CD4-positive, alpha-beta T cell treated with Interleukin-15 for 4 hours (primary cell): ENCODE data around the gene VWA8.

Source experiments
- DNase-seq: peaks from one replicate; pipeline ENCODE4 v3.0.0-alpha.2; 2020; ENCODE audit warnings: low spot score

The VWA8 gene

DNA sequence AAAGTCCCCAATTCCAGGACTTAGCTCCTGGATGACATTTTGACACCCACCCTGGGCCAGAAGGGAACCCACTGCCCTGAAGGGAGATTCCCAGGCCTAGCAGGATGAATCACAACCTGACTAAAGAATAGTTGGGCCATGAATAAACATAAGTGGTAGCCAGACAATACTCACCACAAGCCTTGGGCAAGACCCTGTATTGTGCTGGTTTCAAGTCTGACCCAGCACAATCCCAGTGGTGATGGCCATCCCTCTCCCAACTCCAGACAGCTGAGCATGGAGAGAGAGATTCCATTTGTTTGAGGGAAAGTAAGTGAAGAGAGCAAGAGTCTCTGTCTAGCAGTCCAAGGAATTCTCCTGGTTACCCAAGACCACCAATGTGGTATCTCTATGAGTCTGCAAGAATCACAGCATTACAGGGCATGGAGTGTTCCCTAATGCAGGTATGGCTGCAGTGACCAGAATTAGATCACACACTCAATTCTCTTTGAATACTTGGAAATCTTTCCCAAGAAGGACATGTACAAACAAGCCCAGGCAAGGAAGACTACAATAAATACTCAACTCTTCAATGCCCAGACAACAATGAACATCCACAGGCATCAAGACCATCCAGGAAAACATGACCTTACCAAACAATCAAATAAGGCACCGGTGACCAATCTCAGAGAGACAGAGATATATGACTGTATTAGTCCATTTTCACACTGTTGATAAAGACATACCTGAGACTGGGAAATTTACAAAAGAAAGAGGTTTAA lies 158.0 kb downstream of the VWA8 start:
- no peak for DNase-seq

- no peak for DNase-seq
Measured at GRCh38 chr13:41802043-41802683, 158.7 kb downstream of the VWA8 start.

DNA sequence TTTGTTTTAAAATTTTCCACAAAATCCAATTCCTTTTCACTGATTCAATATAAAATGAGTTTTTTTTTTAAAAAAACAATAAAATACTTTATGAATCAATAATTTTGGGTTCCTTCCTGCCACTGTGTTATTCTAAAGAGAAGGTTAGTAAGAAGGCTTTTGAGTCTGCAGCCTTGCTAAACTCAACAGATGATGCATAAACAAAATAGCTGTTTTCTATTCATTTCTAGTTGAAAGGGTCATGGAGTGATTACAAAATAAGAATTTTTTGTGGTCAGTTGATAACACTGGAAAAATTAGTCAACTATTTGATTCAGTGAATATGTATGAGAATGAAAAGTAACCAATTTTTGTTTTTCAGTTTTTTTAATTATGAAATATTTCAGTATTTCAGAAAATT lies 169.9 kb downstream of the VWA8 start:
- no peak for DNase-seq

- no peak for DNase-seq
Measured at GRCh38 chr13:41788552-41788951, 172.4 kb downstream of the VWA8 start.

DNA sequence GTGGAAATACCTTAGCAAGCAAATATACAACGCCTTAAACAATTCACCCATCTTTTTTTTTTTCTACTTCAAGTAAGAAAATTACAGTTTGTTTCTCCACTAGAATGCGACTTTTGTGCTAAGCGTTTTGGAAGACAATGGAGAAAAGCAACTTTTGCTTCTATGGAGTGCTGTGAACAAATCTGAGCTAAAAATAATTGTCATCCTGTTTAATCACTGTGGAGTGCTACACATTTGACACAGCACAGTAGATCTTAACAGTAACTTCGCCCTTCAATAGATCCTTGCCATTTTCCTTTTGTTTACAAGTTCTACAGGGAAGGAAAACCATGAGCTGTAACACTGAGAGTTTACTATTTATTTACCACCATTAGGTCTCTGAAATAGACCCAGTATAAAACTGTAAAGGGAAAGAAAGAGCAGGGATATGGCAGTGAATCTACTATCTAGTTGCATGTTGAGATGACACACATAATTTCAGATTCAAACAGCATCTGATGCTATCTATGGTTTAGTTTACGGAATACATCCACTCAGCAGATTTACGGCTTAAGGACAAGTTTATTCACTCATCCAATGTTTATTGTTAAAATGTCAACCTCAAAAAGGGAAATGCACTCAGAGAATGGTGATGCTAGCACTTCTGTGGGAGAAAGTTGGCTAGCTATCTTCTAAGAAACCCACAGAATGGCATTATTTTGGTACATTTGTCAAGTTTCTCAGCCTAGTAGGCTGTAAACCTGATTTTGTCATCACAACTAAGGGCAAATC lies 175.3 kb downstream of the VWA8 start:
- DNase-seq: no peak

DNA sequence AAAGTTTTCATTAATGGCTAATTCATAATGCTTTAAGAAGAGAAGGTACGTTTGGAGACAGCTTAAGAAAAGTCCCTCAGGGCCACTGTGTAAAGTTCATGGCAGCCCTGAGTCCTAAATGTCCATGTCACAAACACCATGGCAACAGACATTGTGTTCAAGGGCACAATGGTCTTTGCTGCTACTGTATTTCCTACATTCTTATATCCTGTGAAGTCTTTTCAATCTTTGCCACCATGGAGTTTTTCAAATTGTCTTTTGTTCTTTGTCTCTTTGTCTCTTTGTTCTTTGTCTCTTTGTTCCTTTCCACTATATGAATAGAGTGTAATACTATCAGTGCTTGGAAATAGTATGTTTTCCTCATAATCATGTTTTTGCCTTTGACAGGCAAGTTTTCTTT lies 178.8 kb downstream of the VWA8 start:
- DNase-seq: no peak

- DNase-seq: no peak
Measured at GRCh38 chr13:41780715-41781706, 179.9 kb downstream of the VWA8 start.

DNA sequence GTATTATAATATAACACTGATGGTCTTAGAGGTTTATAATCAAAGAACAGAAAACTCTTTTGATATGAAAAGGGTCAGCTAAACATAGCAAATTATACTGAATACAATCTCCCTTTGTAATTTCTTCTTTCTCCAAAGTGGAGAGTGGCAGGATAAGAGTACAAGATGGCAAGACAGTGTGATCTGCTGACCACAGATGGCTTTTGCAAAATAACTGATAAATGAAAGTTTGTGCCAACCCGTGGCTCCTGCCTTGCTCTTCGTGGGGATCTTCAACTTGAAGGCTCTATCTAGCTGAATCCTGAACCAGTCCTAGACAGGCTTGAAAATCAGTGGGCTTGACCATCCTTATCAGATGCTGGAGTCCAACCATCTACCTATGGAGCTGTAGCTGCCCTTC lies 185.7 kb downstream of the VWA8 start:
- no peak for DNase-seq

DNA sequence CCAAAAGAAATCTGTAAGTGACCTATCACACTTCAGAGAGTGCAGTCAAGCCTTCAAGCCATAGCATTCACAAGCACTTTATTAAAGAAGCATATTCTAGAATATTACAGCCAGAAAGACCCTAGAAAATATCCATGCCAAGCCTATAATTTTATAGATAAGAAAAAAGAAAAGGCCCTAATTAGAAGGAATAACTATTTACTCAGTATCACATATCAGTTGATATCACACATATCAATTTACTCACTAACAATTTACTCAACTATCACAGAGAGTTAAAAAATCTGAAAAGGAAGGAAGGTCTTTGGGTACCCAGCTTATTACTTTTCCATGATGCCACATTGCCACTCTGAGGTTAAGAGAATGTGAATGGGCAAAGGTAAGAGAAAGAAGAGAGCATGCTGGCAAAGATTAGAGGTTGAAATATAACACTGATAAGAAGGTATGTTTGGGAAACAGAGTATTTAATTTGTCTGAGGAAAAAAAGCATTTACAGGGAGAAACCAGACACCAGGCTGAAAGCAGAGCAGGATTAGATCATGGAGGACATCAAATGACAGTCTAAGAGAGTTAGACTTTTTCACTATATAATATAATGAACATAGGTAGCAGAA lies 186.2 kb downstream of the VWA8 start:
- DNase-seq: no peak

GRCh38 chr13:41767801-41768200 lies 193.1 kb downstream of the VWA8 start:
- DNase-seq: no peak

- DNase-seq: no peak
Measured at GRCh38 chr13:41766439-41766838, 194.5 kb downstream of the VWA8 start.

DNA sequence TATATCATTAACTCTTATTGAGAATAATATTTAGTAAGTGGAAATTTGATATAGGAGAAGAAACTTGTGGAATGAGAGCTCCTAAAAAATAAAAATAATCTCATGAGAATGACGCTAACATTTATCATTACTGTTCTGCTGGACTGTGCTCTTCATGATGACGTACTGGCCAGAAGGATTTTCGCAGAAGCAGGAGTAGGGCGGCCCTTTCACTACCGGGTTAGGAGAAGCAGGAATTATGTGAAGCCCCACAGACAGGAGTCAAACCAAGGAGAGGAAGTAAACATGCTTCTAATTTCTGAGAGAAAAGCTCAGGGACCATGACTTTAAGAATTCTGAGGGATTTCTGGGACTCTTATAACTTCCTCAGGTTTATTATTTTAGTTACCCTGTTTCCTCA lies 195.1 kb downstream of the VWA8 start:
- DNase-seq: no peak

GRCh38 chr13:41765020-41765419 lies 195.9 kb downstream of the VWA8 start:
- no peak for DNase-seq

DNA sequence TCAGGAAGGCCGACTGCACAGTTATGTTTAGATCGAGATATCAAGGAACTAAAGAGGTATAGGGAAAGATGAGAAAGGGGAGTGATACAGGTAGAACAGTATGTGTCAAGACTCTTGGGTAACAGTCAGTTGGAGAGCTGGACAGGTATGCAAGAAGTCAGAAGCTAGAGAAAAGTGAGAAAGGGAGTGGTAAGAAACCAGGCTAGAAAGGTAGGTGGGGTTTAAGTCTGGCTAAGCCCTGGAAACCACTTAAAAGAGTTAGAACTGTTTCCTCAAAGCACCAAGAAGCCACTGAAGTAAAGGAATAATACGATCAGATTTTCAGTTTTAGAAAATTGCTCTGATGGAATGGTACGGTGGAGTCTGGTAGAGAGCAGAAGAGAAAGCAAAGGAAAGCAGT lies 196.4 kb downstream of the VWA8 start:
- DNase-seq: no peak

GRCh38 chr13:41763782-41764181 lies 197.1 kb downstream of the VWA8 start:
- no peak for DNase-seq

DNA sequence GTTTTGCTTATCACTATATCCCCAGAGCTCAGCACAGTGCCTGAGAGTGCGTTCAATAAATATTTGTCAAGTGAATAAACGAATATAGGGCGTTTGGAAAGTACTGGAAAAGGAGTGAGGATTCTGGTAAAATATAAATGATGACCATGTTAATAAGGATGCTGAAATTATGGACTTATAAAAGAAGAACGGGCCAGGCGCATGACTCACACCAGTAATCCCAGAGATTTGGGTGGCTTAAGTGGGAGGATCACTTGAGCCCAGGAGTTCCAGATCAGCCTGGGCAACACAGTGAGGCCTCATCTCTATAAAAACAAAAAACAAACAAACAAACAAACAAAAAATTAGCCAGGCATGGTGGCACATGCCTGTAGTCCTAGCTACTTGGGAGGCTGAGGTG lies 198.1 kb downstream of the VWA8 start:
- no peak for DNase-seq

- DNase-seq: no peak
Measured at GRCh38 chr13:41756198-41756880, 204.6 kb downstream of the VWA8 start.

DNA sequence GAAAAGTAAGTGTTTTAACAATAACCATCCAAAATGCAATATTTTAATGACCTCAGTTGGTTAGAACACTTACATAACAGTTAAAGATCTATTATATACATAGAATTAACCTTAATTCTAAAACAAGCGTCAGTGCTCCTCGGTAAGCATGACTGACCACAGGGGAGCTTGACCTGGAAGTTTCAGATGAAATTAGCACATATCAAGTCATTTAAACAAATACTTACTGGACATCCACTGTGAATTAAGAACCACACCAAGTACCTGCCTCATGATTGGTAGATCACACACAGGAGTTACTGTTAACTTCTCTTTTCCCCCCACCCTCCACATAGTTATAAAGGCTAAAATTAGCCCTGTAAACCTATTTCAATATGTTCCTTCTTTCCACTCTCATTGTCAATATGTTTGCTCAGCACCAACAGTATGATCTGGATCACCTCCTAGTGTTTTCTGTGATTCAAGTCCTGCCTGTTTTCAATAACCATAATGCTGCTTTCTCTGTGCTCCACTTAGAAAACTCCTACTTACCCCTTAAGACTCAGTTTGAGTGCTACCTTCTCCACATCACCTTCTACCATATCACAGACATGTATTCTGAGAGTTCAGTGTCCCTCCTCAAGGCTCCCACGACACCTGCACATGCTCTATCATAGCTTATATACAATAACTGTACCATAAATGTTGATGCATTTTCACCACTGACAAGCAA lies 209.0 kb downstream of the VWA8 start:
- no peak for DNase-seq

- no peak for DNase-seq
Measured at GRCh38 chr13:41751277-41751676, 209.6 kb downstream of the VWA8 start.

GRCh38 chr13:41746259-41746658 lies 214.7 kb downstream of the VWA8 start:
- DNase-seq: no peak
